HG03135 (cell line): Measurements from ENCODE around the gene NEK1.
A peak's percentile ranks its signal among the peaks of the same experiment; 100 is the strongest.
"Not testable (repeated sequence)": the region's sequence is repeated elsewhere in the genome, so short reads cannot be mapped to it uniquely, and the experiment has no call there.

ENCODE experiments used
- ATAC-seq: cut with Tn5 transposase; IDR thresholded peaks from one replicate; pipeline ENCODE4 v1.9.1; 2021; ENCODE audit warnings: mild to moderate bottlenecking, moderate library complexity; ENCODE audit not compliant: unreplicated experiment

The NEK1 gene

GRCh38 chr4:169604131-169604900 lies 8.1 kb downstream of the NEK1 start:
- ATAC-seq = peak; percentile 65

GRCh38 chr4:169603312-169603711 lies 9.1 kb downstream of the NEK1 start:
- ATAC-seq = no peak

GRCh38 chr4:169601016-169601771 lies 11.2 kb downstream of the NEK1 start:
- ATAC-seq = peak; percentile 66

GRCh38 chr4:169594560-169595195 lies 17.7 kb downstream of the NEK1 start:
- ATAC-seq = no peak

GRCh38 chr4:169593050-169593560 lies 19.3 kb downstream of the NEK1 start:
- no peak for ATAC-seq

- ATAC-seq = no peak
Measured at GRCh38 chr4:169583563-169583962, 28.8 kb downstream of the NEK1 start.

GRCh38 chr4:169582706-169583105 lies 29.7 kb downstream of the NEK1 start:
- no peak for ATAC-seq

- ATAC-seq = no peak
Measured at GRCh38 chr4:169582203-169582602, 30.2 kb downstream of the NEK1 start.

- ATAC-seq = no peak
Measured at GRCh38 chr4:169573889-169574288, 38.5 kb downstream of the NEK1 start.

- no peak for ATAC-seq
Measured at GRCh38 chr4:169571435-169571834, 40.9 kb downstream of the NEK1 start.

- not testable (repeated sequence) for ATAC-seq
Measured at GRCh38 chr4:169571012-169571411, 41.4 kb downstream of the NEK1 start.

- not testable (repeated sequence) for ATAC-seq
Measured at GRCh38 chr4:169570266-169570665, 42.1 kb downstream of the NEK1 start.

- ATAC-seq = not testable (repeated sequence)
Measured at GRCh38 chr4:169569188-169569587, 43.2 kb downstream of the NEK1 start.

GRCh38 chr4:169567916-169568315 lies 44.5 kb downstream of the NEK1 start:
- ATAC-seq = no peak

- peak; percentile 69 for ATAC-seq
Measured at GRCh38 chr4:169566021-169566818, 46.2 kb downstream of the NEK1 start.

GRCh38 chr4:169565606-169566005 lies 46.8 kb downstream of the NEK1 start:
- no peak for ATAC-seq

- ATAC-seq = no peak
Measured at GRCh38 chr4:169557061-169557636, 55.2 kb downstream of the NEK1 start.

GRCh38 chr4:169546548-169546947 lies 65.8 kb downstream of the NEK1 start:
- not testable (repeated sequence) for ATAC-seq

GRCh38 chr4:169540774-169541173 lies 71.6 kb downstream of the NEK1 start:
- ATAC-seq = no peak

- no peak for ATAC-seq
Measured at GRCh38 chr4:169530048-169530447, 82.3 kb downstream of the NEK1 start.
